Measurements from ENCODE around the gene TTC3.

TTC3 gene

DNA sequence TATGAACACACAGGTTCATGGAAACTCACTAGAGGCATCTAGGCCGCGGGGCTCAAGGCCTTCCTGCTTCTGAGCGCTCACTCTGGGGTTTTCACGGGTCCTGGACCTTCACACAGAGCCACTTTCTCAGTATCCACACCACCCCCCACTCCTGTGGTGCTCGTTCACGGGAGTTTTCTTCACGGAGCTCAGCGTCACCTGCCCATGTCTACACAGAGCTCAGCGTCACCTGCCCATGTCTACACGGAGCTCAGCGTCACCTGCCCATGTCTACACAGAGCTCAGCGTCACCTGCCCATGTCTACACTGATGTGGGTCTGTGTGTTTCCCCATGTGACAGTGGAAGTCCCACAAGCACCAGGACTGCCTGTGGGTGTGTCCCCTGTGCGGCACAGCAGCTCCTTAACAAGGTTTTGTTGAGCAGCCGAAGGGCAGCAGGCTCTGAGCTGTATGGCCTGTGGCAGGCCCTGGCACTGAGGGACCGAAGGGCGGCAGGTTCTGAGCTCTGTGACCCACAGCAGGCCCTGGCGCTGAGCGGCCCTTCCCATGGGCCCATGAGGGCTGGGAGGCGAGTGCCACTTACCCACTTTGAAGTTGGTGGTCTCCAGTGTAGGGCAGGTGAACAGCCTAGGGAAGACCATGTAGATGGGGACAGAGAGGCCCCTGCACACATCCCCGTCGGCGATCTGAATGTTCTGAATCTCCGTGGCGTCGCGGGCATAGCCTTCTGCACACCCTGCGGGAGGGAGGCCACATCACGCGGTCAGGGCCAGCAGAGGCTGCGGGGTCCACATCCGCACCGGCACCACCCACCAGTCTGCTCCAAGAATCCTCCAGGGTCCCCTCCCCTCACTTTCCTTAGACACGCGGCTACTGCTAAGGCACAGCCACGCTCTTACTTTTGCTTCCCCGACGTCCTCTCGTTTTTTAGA is 154.3 kb downstream of the TTC3 start:
- DNase-seq: no peak

DNA sequence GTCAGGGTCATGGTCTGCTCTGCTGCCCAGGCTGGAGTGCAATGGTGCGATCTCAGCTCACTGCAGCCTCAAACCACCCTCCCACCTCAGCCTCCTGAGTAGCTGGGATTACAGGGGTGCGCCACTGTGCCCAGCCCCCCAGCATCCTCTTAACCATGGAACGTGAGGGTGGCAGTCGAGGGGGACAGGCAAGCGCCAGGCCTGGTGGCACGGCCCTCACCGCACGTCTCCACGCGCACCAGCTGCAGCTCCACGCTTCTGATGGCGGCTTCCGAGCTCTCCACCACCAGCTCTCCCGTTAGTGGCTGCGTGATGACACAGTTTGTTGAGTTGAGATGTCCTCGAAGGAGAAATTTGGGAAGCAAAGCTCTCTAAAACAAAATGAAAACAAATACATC is 154.9 kb downstream of the TTC3 start:
- DNase-seq: no peak

GRCh38 chr21:37230632-37231248 is 157.7 kb downstream of the TTC3 start:
- DNase-seq: no peak

- DNase-seq: no peak
Measured at GRCh38 chr21:37231249-37231645, 158.2 kb downstream of the TTC3 start.

GRCh38 chr21:37231671-37232070 is 158.6 kb downstream of the TTC3 start:
- DNase-seq: no peak

DNA sequence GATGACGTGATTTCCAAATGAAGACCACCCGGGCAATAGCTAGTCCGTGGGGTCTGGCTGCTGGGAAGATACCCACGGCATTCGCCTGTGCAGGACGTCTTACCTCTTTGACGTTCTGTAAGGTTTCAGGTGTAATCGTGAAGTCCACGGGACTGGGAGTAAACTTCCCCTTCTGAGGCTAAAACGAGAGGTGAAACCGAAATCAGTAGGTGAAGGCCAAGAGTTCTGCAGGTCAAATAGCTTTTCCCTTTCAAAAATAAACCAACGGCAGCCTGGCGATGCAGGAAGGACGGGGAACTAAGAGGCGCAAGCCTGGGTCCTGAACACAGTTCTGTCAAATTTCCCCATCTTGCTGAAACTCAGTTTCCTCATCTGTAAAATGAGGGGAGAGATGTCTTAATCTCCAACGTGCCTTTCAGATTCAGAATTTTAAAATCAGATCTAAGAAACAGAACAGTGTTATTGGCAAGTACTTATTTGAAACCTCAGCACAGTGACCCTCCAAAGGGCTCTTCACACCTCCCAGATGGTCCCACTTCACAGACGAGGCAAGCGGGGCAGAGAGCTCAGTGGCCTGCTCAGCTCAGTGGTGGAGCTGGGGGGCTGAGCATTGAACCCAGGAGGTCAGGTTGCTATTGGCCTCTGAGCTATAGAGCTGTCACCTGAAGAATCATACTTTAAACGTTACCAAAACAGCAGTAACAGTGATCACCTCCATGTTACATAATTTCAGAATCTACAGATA is 159.4 kb downstream of the TTC3 start:
- no peak for DNase-seq

GRCh38 chr21:37233551-37234146 is 160.6 kb downstream of the TTC3 start:
- no peak for DNase-seq

- no peak for DNase-seq
Measured at GRCh38 chr21:37237346-37237745, 164.3 kb downstream of the TTC3 start.

DNA sequence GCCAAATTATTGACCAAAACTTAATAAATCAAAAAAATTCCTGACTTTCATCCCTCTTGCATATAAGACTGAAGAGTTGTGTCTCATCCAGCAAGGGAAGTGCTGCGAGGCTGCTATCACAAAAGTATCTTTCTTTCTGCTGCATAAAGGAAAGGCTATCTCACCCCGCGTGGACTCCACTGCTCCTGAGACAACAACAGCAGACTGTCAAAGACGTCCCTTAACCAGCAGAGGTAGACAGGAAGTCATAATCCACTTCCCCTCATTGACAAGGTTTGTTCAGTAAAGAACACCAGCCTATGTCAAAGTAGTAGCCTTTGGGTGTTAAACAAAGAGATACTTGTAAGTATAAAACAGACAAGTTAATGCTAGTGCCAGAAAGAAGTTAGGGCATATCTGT is 164.7 kb downstream of the TTC3 start:
- DNase-seq: no peak

GRCh38 chr21:37240978-37241377 is 167.9 kb downstream of the TTC3 start:
- DNase-seq: no peak

DNA sequence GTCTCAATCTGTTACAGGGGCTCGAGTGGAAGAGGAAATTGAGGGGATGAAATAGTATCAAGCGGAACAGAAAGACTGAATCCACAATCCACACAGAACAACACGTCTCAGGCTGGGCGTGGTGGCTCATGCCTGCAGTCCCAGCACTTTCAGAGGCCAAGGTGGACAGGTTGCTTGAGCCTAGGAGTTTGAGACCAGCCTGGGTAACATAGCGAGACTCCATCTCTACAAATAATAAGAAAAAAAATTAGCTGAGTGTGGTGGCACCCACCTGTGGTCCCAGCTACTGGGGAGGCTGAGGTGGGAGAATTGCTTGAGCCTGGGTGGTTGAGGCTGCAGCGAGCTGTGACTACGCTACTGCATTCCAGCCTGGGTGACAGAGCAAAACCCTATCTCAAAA is 168.4 kb downstream of the TTC3 start:
- no peak for DNase-seq

- no peak for DNase-seq
Measured at GRCh38 chr21:37243961-37244360, 170.9 kb downstream of the TTC3 start.

- DNase-seq: no peak
Measured at GRCh38 chr21:37244501-37245095, 171.5 kb downstream of the TTC3 start.

DNA sequence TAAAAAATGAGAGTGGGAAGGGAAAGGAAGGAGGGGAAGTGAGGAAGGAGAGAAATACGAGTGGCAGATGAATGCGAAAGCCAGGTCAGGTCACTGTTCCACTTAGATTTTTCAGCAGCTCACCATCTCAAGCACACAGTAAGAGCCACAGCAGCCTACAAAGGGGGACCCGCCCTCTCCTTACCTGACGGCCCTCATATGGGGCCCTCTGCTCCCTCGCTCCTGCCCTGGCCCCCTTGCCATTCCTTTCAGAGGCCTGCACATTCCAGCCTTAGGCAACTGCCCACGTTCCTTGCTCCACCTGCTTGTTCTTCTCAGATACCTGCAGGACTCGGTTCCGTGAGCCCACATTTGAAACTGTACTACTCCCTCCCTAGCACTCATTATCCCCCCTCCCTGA is 172.1 kb downstream of the TTC3 start:
- no peak for DNase-seq

DNA sequence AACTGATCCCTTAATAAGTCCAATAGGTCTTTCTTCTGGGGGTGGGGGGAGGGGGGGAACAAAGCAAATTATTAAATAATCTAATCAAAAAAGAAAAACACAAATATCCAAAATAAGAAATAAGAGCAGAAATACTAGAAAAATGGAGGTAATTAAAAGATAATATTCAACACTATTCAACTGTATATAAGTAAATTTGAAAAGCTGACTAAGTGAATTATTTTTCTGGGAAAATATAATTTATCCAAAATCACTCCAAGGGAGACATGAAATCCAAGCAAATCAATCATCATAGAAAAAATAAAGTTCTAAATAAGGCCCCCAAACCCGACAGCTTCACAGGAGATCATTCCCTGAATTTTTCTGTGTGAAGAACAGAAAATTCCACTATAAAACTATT is 175.2 kb downstream of the TTC3 start:
- DNase-seq: no peak

- DNase-seq: no peak
Measured at GRCh38 chr21:37249112-37249904, 176.3 kb downstream of the TTC3 start.

- no peak for DNase-seq
Measured at GRCh38 chr21:37251294-37251634, 178.2 kb downstream of the TTC3 start.

Data from NCI-H187 treated with DMSO at 0.1 percent for 48 hours (cell line).